Measurements from ENCODE around the gene DOCK1. TPM values are rescaled to one million over a fixed set of nuclear protein-coding genes. Genes with fewer than 3 reads are reported as not detected.

Gene DOCK1
- total RNA-seq, 2 donors from 2014 or later, result 72.4 to 89.3 TPM

DNA sequence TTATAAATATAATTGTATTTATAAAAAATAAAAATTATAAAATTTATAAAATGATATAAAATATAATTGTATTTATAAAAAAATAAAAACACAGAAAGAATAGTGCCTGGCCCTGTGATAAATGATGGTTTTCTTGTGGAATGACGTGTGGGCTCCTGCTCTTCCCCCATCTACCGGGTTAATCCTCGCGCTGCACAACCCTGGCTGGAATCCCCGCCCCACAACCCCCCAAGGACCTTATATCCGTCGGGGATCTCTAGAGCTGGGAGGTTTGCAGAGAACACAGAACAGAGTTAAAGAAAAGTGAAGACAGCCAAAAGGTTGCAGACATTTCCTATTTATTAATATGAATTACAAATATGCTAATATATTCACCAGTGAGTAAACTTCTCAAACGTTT lies 548.5 kb downstream of the DOCK1 start:
- H3K4me3 ChIP-seq (ENCODE audit: low read length), result no peak overlapping the region
- H3K4me1 ChIP-seq (ENCODE audit: control insufficient read depth, insufficient read depth, low read length), result no peaks in the 10 kb centered on the region
- TF ChIP-seq, protein P1, sequence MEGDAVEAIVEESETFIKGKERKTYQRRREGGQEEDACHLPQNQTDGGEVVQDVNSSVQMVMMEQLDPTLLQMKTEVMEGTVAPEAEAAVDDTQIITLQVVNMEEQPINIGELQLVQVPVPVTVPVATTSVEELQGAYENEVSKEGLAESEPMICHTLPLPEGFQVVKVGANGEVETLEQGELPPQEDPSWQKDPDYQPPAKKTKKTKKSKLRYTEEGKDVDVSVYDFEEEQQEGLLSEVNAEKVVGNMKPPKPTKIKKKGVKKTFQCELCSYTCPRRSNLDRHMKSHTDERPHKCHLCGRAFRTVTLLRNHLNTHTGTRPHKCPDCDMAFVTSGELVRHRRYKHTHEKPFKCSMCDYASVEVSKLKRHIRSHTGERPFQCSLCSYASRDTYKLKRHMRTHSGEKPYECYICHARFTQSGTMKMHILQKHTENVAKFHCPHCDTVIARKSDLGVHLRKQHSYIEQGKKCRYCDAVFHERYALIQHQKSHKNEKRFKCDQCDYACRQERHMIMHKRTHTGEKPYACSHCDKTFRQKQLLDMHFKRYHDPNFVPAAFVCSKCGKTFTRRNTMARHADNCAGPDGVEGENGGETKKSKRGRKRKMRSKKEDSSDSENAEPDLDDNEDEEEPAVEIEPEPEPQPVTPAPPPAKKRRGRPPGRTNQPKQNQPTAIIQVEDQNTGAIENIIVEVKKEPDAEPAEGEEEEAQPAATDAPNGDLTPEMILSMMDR (conservative IDR thresholded peaks at IDR 0.05), result no peak
- no peak overlapping the region for H3K9ac ChIP-seq (ENCODE audit: extremely low read depth, low read length, poor library complexity, severe bottlenecking)
- H3K27ac Mint-ChIP-seq, result no peak overlapping the region
- H3K27me3 ChIP-seq (ENCODE audit: control insufficient read depth, insufficient read depth, low read length, poor library complexity, severe bottlenecking), result no peaks in the 10 kb centered on the region
- H3K4me1 Mint-ChIP-seq, result no peaks in the 10 kb centered on the region
- H3K9me3 Mint-ChIP-seq, result peaks cover 3% of the 10 kb centered on the region
- DNase-seq, result no peak
- H3K4me3 Mint-ChIP-seq, result no peak overlapping the region
- peaks cover 39% of the 10 kb centered on the region for H3K36me3 Mint-ChIP-seq (ENCODE audit: low read depth)
- no peak overlapping the region for H3K27ac ChIP-seq (ENCODE audit: low read depth, low read length)
- H3K27me3 Mint-ChIP-seq (ENCODE audit: insufficient read depth), result no peaks in the 10 kb centered on the region
- no peaks in the 10 kb centered on the region for H3K9me3 ChIP-seq (ENCODE audit: control insufficient read depth, low read length)
- peaks cover 31% of the 10 kb centered on the region for H3K36me3 ChIP-seq (ENCODE audit: control insufficient read depth, insufficient read depth, low read length)
- 94% methylated on average over 8 of the region's 8 CpGs; no CpG with 5 or more reads in 1 of the 2 experiments for WGBS, 2 experiments (ENCODE audit: insufficient coverage in 1 of 2, insufficient read length in 1 of 2)

DNA sequence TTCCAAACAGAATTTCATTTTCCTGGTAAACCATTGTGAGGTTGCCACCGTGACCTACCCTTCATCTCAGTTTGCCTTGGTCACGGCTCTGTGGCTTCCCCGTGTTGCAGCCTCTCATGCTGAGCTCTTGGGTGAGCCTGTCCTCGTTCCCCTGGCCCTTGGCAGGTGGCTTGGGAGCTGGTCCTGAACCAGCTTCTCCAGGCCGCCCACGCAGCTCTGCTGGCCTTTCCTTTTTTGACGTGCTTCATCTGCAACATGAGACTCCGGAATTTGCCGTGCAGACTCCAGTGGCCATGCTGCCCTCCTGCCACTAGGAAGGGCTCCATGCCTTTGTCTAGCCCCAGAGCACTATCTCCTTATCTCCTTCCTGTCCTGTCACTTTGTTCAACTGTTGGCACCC lies 550.9 kb downstream of the DOCK1 start:
- Histone ChIP-seq H3K27me3 (ENCODE audit: control insufficient read depth, insufficient read depth, low read length, poor library complexity, severe bottlenecking) (no peaks in the 10 kb centered on the region), H3K9me3 (ENCODE audit: control insufficient read depth, low read length) (no peaks in the 10 kb centered on the region), H3K27ac (ENCODE audit: low read depth, low read length) (no peak overlapping the region), H3K36me3 (ENCODE audit: control insufficient read depth, insufficient read depth, low read length) (peaks cover 16% of the 10 kb centered on the region), H3K4me1 (ENCODE audit: control insufficient read depth, insufficient read depth, low read length) (no peaks in the 10 kb centered on the region), H3K4me3 (ENCODE audit: low read length) (no peak overlapping the region), H3K9ac (ENCODE audit: extremely low read depth, low read length, poor library complexity, severe bottlenecking) (no peak overlapping the region)
- TF ChIP-seq, protein P1 (conservative IDR thresholded peaks at IDR 0.05), result peak; percentile 27
- Mint-ChIP-seq H3K9me3 (peaks cover 13% of the 10 kb centered on the region), H3K4me1 (no peaks in the 10 kb centered on the region), H3K27ac (no peak overlapping the region), H3K36me3 (ENCODE audit: low read depth) (peaks cover 26% of the 10 kb centered on the region), H3K27me3 (ENCODE audit: insufficient read depth) (no peaks in the 10 kb centered on the region), H3K4me3 (no peak overlapping the region)
- WGBS, 2 experiments (ENCODE audit: insufficient coverage in 1 of 2, insufficient read length in 1 of 2), result 86 to 89% methylated on average over 7 to 9 of the region's 9 CpGs
- peak; percentile 20 for DNase-seq

DNA sequence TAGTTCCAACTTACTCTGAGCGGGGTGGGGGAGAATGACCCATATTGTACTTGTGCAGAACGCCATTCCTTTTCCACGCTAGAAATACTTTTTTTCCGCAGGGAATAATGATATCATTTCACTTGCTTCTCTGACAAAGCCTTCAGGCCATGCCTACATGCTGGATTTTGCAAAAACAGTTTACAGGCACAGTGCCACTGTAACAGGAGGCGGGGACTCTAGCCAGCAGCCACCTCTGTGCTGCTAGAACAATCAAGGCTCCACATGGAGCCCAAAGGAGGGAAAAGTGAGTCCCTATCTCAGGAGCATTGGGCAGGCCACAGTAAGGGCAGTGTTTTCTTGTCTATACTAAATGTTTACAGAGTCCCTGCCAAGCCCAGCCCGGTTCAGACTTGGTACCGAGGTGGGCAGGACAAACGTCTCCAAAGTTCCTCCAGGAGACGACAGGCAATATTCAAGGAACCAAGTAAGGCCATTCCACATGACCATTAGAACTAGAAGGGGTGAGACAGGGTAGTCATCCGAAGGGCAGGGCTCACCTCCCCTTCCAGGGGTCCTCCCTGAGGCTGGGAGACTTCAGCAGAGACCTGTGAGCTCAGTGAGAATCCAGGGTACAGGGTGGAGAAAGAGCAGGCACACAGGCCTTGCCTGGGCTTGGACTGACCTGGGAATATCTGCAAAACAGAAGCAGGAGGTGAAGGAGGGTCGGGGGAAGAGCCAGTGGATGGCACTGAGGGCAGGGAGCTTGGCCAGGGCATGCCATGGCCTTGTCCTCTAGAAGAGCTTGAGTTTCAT lies 553.0 kb downstream of the DOCK1 start:
- no peaks in the 10 kb centered on the region for H3K27me3 ChIP-seq (ENCODE audit: control insufficient read depth, insufficient read depth, low read length, poor library complexity, severe bottlenecking)
- no peaks in the 10 kb centered on the region for H3K27me3 Mint-ChIP-seq (ENCODE audit: insufficient read depth)
- no peak overlapping the region for H3K4me3 Mint-ChIP-seq
- H3K36me3 ChIP-seq (ENCODE audit: control insufficient read depth, insufficient read depth, low read length), result no peaks in the 10 kb centered on the region
- no peak overlapping the region for H3K9ac ChIP-seq (ENCODE audit: extremely low read depth, low read length, poor library complexity, severe bottlenecking)
- no peak overlapping the region for H3K4me3 ChIP-seq (ENCODE audit: low read length)
- 92 to 97% methylated on average over 9 to 11 of the region's 11 CpGs for WGBS, 2 experiments (ENCODE audit: insufficient coverage in 1 of 2, insufficient read length in 1 of 2)
- peak; percentile 24 for DNase-seq
- peaks cover 12% of the 10 kb centered on the region for H3K36me3 Mint-ChIP-seq (ENCODE audit: low read depth)
- peaks cover 13% of the 10 kb centered on the region for H3K9me3 Mint-ChIP-seq
- TF ChIP-seq, protein P1 (conservative IDR thresholded peaks at IDR 0.05), result no peak
- H3K4me1 Mint-ChIP-seq, result no peaks in the 10 kb centered on the region
- H3K4me1 ChIP-seq (ENCODE audit: control insufficient read depth, insufficient read depth, low read length), result no peaks in the 10 kb centered on the region
- H3K27ac ChIP-seq (ENCODE audit: low read depth, low read length), result no peak overlapping the region
- no peaks in the 10 kb centered on the region for H3K9me3 ChIP-seq (ENCODE audit: control insufficient read depth, low read length)
- H3K27ac Mint-ChIP-seq, result no peak overlapping the region

All from endodermal cell (in vitro differentiated cells).